GM21619 (cell line): ENCODE data around the gene STRIT1.

ENCODE experiments used
- ATAC-seq: cut with Tn5 transposase; IDR thresholded peaks from one replicate; pipeline ENCODE4 v1.9.1; 2021; ENCODE audit not compliant: unreplicated experiment

Gene STRIT1

GRCh38 chr3:155293516-155293915 is at the start of gene STRIT1:
STRIT1 (minus strand) TSS chr3:155293683.
- ATAC-seq = no peak

GRCh38 chr3:155342344-155342743 is 48.9 kb upstream of the STRIT1 start:
- ATAC-seq = no peak

- ATAC-seq = no peak
Observed at GRCh38 chr3:155339052-155339451, 45.6 kb upstream of the STRIT1 start.

GRCh38 chr3:155335724-155336354 is 42.4 kb upstream of the STRIT1 start:
- ATAC-seq = no peak

GRCh38 chr3:155334914-155335723 is 41.6 kb upstream of the STRIT1 start:
- ATAC-seq = peak; percentile 91

GRCh38 chr3:155334215-155334913 is 40.9 kb upstream of the STRIT1 start:
- no peak for ATAC-seq

- no peak for ATAC-seq
Observed at GRCh38 chr3:155332716-155333115, 39.2 kb upstream of the STRIT1 start.

- ATAC-seq = no peak
Observed at GRCh38 chr3:155331078-155331477, 37.6 kb upstream of the STRIT1 start.

- ATAC-seq = no peak
Observed at GRCh38 chr3:155330370-155330769, 36.9 kb upstream of the STRIT1 start.

- no peak for ATAC-seq
Observed at GRCh38 chr3:155329513-155330048, 36.1 kb upstream of the STRIT1 start.

- no peak for ATAC-seq
Observed at GRCh38 chr3:155327871-155328270, 34.4 kb upstream of the STRIT1 start.

GRCh38 chr3:155327430-155327829 is 33.9 kb upstream of the STRIT1 start:
- ATAC-seq = no peak

GRCh38 chr3:155326901-155327300 is 33.4 kb upstream of the STRIT1 start:
- ATAC-seq = no peak

GRCh38 chr3:155326244-155326643 is 32.8 kb upstream of the STRIT1 start:
- ATAC-seq = no peak

GRCh38 chr3:155325263-155325835 is 31.9 kb upstream of the STRIT1 start:
- ATAC-seq = no peak

- peak; percentile 82 for ATAC-seq
Observed at GRCh38 chr3:155323063-155323666, 29.7 kb upstream of the STRIT1 start.

GRCh38 chr3:155321418-155321817 is 27.9 kb upstream of the STRIT1 start:
- no peak for ATAC-seq

- no peak for ATAC-seq
Observed at GRCh38 chr3:155320934-155321333, 27.5 kb upstream of the STRIT1 start.

GRCh38 chr3:155318740-155319139 is 25.3 kb upstream of the STRIT1 start:
- no peak for ATAC-seq

- ATAC-seq = no peak
Observed at GRCh38 chr3:155317211-155317610, 23.7 kb upstream of the STRIT1 start.

GRCh38 chr3:155316426-155316825 is 22.9 kb upstream of the STRIT1 start:
- ATAC-seq = no peak
